GM12878 (cell line): ENCODE results near the gene MICALL1. TPM values are rescaled to one million over a fixed set of nuclear protein-coding genes. Genes with fewer than 3 reads are reported as not detected.

Experiments
- ATAC-seq: fragments of 200-7000 bp; cut with Tn5 transposase; 3 replicates; pipeline ENCODE4 v1.9.1; 2020; ENCODE audit warnings: mild to moderate bottlenecking, moderate library complexity
- BruUV-seq: library from RNA; stranded (reverse); fragments of 400-500 nt; replicated peaks from 2 replicates; lab custom pipeline; 2021; lab: Mats Ljungman, UMichigan
- CTCF ChIA-PET: fragments of 300-600 bp; sonication (Branson Sonifier 250); formaldehyde crosslinking; extraction: SDS; loops from one replicate; lab custom pipeline; 2021; ENCODE audit warnings: inconsistent platforms; lab: Yijun Ruan, JAX
- POLR2A ChIA-PET: fragments of 350-600 bp; formaldehyde crosslinking; extraction: SDS; loops from one replicate; lab custom pipeline; 2021; ENCODE audit warnings: inconsistent platforms; lab: Charles Lee
- RAD21 ChIA-PET: fragments of 300-600 bp; sonication (Branson Sonifier 250); formaldehyde crosslinking; loops from one replicate; lab custom pipeline; 2023; ENCODE audit warnings: antibody characterized with exemption; ENCODE audit not compliant: unreplicated experiment; lab: Charles Lee
- SMC1A ChIA-PET: fragments of 300-600 bp; sonication (Branson Sonifier 250); formaldehyde crosslinking; loops from one replicate; lab custom pipeline; 2023; ENCODE audit not compliant: unreplicated experiment, uncharacterized antibody; lab: Charles Lee
- DNase-seq: peaks from one replicate; pipeline ENCODE4 v3.0.0-alpha.2; 2011; ENCODE audit warnings: low read depth, low spot score
- FAIRE-seq: peaks from 3 replicates; lab custom pipeline; 2011; peaks lifted over from hg19 to GRCh38; lab: Jason Lieb, UNC
- H2AFZ ChIP-seq: 2 replicates; pipeline ENCODE4 v1.6.0; 2011; ENCODE audit warnings: low read depth, low read length, control low read depth; ENCODE audit not compliant: control insufficient read depth
- H3K27ac ChIP-seq: 2 replicates; pipeline ENCODE4 v1.5.1; 2011; ENCODE audit warnings: control low read depth; ENCODE audit not compliant: control insufficient read depth, insufficient read depth
- H3K27me3 ChIP-seq, 2 experiments: replicated peaks in 1 of 2; 2 replicates each; pipeline versions ENCODE4 v1.6.0 to v1.6.1; 2011; ENCODE audit warnings: low read length in 1 of 2; ENCODE audit not compliant: control insufficient read depth in 2 of 2, insufficient read depth in 2 of 2
- H3K36me3 ChIP-seq, 2 experiments: 2 replicates each; pipeline ENCODE4 v1.5.1; 2011; ENCODE audit warnings: low read length in 1 of 2; ENCODE audit not compliant: control insufficient read depth in 2 of 2, insufficient read depth in 2 of 2
- H3K4me1 ChIP-seq: 2 replicates; pipeline ENCODE4 v1.6.1; 2011; ENCODE audit warnings: mild to moderate bottlenecking, low read length, moderate library complexity, mixed read lengths; ENCODE audit not compliant: control insufficient read depth, insufficient read depth
- H3K4me2 ChIP-seq: 2 replicates; pipeline ENCODE4 v1.6.0; 2011; ENCODE audit warnings: control low read depth; ENCODE audit not compliant: control insufficient read depth, insufficient read depth
- H3K4me3 ChIP-seq: fragments of 200-600 bp; sonication (generic); 2 replicates; pipeline ENCODE4 v1.5.1; 2016
- H3K79me2 ChIP-seq: 2 replicates; pipeline ENCODE4 v1.6.0; 2011; ENCODE audit warnings: low read length; ENCODE audit not compliant: control insufficient read depth, insufficient read depth
- H3K9ac ChIP-seq: 2 replicates; pipeline ENCODE4 v1.8.0; 2011; ENCODE audit warnings: low read length, control low read depth, mixed read lengths; ENCODE audit not compliant: control insufficient read depth, insufficient read depth
- H3K9me3 ChIP-seq: replicated peaks from 3 replicates; pipeline ENCODE4 v1.5.1; 2011; ENCODE audit warnings: mild to moderate bottlenecking, low read length; ENCODE audit not compliant: control insufficient read depth, insufficient read depth
- H4K20me1 ChIP-seq: 2 replicates; pipeline ENCODE4 v1.6.0; 2011; ENCODE audit not compliant: control insufficient read depth, insufficient read depth
- FOXM1 ChIP-seq: IDR thresholded peaks from 2 replicates; pipeline ENCODE4 v1.6.1; 2012; ENCODE audit warnings: low read depth, mild to moderate bottlenecking, inconsistent platforms, low read length, moderate library complexity
- IKZF2 ChIP-seq, 2 experiments: fragments of 450-650 bp; IDR thresholded peaks; 2 replicates each; pipeline ENCODE4 v1.6.1; 2017; ENCODE audit warnings: mild to moderate bottlenecking in 2 of 2, moderate library complexity in 2 of 2
- JUND ChIP-seq: IDR thresholded peaks from 2 replicates; pipeline ENCODE4 v1.6.1; 2012; ENCODE audit warnings: low read depth, mild to moderate bottlenecking, low read length, improper control_type of control experiment, moderate library complexity
- MXI1 ChIP-seq: fragments of 150-350 bp; IDR thresholded peaks from 2 replicates; pipeline ENCODE4 v1.6.1; 2011; ENCODE audit warnings: low read depth, mild to moderate bottlenecking, inconsistent platforms, low read length, improper control_type of control experiment
- MYB ChIP-seq: fragments of 150-350 bp; IDR thresholded peaks from 2 replicates; pipeline ENCODE4 v1.6.1; 2014; ENCODE audit warnings: mild to moderate bottlenecking, low read depth, low read length, borderline replicate concordance
- MYC ChIP-seq: IDR thresholded peaks from 2 replicates; pipeline ENCODE4 v1.6.1; 2011; ENCODE audit warnings: mild to moderate bottlenecking, low read length, moderate library complexity, inconsistent platforms; ENCODE audit not compliant: insufficient read depth, insufficient replicate concordance, insufficient read length, severe bottlenecking
- NFXL1 ChIP-seq: fragments of 450-650 bp; IDR thresholded peaks from 2 replicates; pipeline ENCODE4 v1.6.1; 2017; ENCODE audit warnings: antibody characterized with exemption, mild to moderate bottlenecking, borderline replicate concordance
- RB1 ChIP-seq: fragments of 450-650 bp; formaldehyde crosslinking; IDR thresholded peaks from 2 replicates; pipeline ENCODE4 v1.6.1; 2017; ENCODE audit warnings: mild to moderate bottlenecking, borderline replicate concordance
- SUZ12 ChIP-seq: fragments of 200-600 bp; sonication (generic); IDR thresholded peaks from one replicate; pipeline ENCODE4 v1.6.1; 2018; ENCODE audit warnings: antibody characterized with exemption, mild to moderate bottlenecking; ENCODE audit not compliant: unreplicated experiment
- YBX1 ChIP-seq: fragments of 450-650 bp; IDR thresholded peaks from 2 replicates; pipeline ENCODE4 v1.6.1; 2016; ENCODE audit warnings: antibody characterized with exemption
- WGBS: methylation state at CpG from one replicate; pipeline ENCODE4 v1.1.6; 2016; ENCODE audit warnings: low lambda C conversion rate; ENCODE audit not compliant: insufficient replicate concordance, insufficient coverage; ENCODE audit errors: missing lambda C conversion rate; 5-methylcytosine and 5-hydroxymethylcytosine counted together
- in situ Hi-C: fragments of 300-500 bp; cut with MboI; formaldehyde crosslinking; loops from 9 replicates; pipeline ENCODE4 v1.14.3; 2018; ENCODE audit warnings: mixed read lengths
- intact Hi-C: fragments of 100-400 bp; cut with micrococcal nuclease; formaldehyde crosslinking; loops from one replicate; pipeline ENCODE4 v1.14.2; 2022; ENCODE audit not compliant: unreplicated experiment
- polyA plus RNA-seq, 11 experiments: library from polyadenylated mRNA; depleted of rRNA in 4 of 11; unstranded in 6 of 11; stranded (reverse) in 5 of 11; fragments of >200 nt; fragmentation: Nextera tagmentation in 4 of 11; fragmentation: Illumina TruSeq in 1 of 11; extraction: Ambion mirVana in 4 of 11; extraction: Trizol in 1 of 11; gene quantifications; 1 replicate in 1 of 11; 2 replicates in 10 of 11; pipeline versions ENCODE4 v1.2.1 to v1.2.3, GENCODE V29; 2011 to 2016; ENCODE audit warnings: inconsistent platforms in 2 of 11, missing spikeins in 2 of 11, low read depth in 1 of 11
- total RNA-seq, 4 experiments: library from RNA; depleted of rRNA in 3 of 4; stranded (reverse); fragments of >200 nt in 3 of 4; fragmentation: Illumina TruSeq in 1 of 4; extraction: Trizol in 1 of 4; gene quantifications; 2 replicates each; pipeline versions ENCODE4 v1.2.1 to v1.2.3, GENCODE V29; 2013 to 2021
- TF ChIP-seq, protein P1 (sequence below): fragments of 450-650 bp; IDR thresholded peaks from 2 replicates; pipeline ENCODE4 v1.6.1; 2017; ENCODE audit warnings: mild to moderate bottlenecking, moderate library complexity
- TF ChIP-seq, protein P2 (sequence below): fragments of 150-350 bp; IDR thresholded peaks from 2 replicates; pipeline ENCODE4 v1.6.1; 2016; ENCODE audit warnings: low read depth, low read length
- TF ChIP-seq, protein P3 (sequence below): fragments of 450-650 bp; IDR thresholded peaks from 2 replicates; pipeline ENCODE4 v1.6.1; 2017; ENCODE audit warnings: mild to moderate bottlenecking

MICALL1 gene
- total and polyA plus RNA-seq, 10 of the 15 experiments (the other 5 are each of a cell fraction or from before 2014, with no cell fraction given) = 0.72 to 30.7 (median 7.8) TPM

DNA sequence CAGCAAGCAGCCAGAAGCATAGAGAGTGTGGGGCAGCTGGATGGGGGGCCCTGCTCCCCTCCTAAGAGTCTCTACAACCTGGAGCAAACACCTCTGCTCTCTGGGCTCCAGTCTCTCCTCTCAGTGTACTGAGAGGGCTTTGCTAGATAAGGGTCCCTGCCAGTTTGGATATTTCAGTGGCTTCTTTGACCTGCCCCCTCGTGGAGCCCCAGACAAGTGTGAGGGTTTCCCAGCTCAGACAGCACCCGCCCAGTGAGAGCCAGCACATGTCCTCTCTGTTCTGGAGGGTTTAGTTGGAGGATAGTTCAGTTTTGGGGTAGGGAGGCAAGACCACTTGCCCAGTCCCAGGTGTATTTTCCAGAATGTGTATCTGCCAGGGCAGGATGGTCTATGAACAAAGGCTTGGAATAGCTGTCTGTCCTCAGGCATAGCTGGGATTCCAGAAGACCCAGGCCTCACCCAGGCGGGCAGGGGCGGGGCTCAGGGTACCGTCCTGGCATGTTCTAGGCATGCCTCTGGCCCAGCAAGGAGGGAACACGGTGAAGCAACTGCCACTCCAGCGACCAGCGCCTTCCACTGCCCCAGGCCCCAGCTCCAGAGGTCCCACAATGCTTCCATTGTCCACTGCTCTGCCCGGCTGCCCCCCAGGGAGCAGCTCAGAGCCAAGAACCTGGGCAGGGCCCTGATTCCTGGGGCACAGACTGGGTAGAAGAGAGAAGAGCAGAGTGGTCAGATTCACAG lies 7.5 kb upstream of the MICALL1 start:
- ChIA-PET RAD21 (interaction anchor here (1.4 kb wide), 1 partner anchor 67 kb away, joined by 3 read pairs; no protein-coding TSS in a partner anchor), CTCF (interaction anchor here (0.6 to 3.4 kb wide), 4 partner anchors 11 to 201 kb away, joined by 3 to 18 read pairs (median 5); no protein-coding TSS in a partner anchor), POLR2A (interaction anchor here (0.6 kb wide), 1 partner anchor 20 kb away, joined by 4 read pairs; no protein-coding TSS in a partner anchor), SMC1A (no interaction called here)
- H3K36me3 ChIP-seq = no peaks in the 10 kb centered on the region; a peak in 1 of 4 replicates
- no TSS peak for BruUV-seq
- no peaks in the 10 kb centered on the region for H3K27me3 ChIP-seq
- WGBS = 70% methylated on average over 9 of the region's 9 CpGs
- H3K4me1 ChIP-seq = peaks cover 11% of the 10 kb centered on the region
- no peak for DNase-seq
- no peak overlapping the region for H2AFZ ChIP-seq
- H3K4me3 ChIP-seq = no peak overlapping the region
- in situ Hi-C loops = no loop called here
- H3K9me3 ChIP-seq = no peaks in the 10 kb centered on the region
- no peak overlapping the region for H3K27ac ChIP-seq
- H3K79me2 ChIP-seq = no peaks in the 10 kb centered on the region
- FAIRE-seq = no peak
- ATAC-seq = no peak
- H4K20me1 ChIP-seq = no peaks in the 10 kb centered on the region
- intact Hi-C loops = no loop called here
- no peak overlapping the region for H3K9ac ChIP-seq
- no peak overlapping the region for H3K4me2 ChIP-seq
- TF ChIP-seq MYB (no peak), SUZ12 (no peak), IKZF2 (IDR thresholded peaks at IDR 0.05) (no peak), MXI1 (no peak), FOXM1 (no peak), JUND (no peak), RB1 (no peak), MYC (no peak), NFXL1 (no peak), YBX1 (no peak)
- TF ChIP-seq, protein P1, sequence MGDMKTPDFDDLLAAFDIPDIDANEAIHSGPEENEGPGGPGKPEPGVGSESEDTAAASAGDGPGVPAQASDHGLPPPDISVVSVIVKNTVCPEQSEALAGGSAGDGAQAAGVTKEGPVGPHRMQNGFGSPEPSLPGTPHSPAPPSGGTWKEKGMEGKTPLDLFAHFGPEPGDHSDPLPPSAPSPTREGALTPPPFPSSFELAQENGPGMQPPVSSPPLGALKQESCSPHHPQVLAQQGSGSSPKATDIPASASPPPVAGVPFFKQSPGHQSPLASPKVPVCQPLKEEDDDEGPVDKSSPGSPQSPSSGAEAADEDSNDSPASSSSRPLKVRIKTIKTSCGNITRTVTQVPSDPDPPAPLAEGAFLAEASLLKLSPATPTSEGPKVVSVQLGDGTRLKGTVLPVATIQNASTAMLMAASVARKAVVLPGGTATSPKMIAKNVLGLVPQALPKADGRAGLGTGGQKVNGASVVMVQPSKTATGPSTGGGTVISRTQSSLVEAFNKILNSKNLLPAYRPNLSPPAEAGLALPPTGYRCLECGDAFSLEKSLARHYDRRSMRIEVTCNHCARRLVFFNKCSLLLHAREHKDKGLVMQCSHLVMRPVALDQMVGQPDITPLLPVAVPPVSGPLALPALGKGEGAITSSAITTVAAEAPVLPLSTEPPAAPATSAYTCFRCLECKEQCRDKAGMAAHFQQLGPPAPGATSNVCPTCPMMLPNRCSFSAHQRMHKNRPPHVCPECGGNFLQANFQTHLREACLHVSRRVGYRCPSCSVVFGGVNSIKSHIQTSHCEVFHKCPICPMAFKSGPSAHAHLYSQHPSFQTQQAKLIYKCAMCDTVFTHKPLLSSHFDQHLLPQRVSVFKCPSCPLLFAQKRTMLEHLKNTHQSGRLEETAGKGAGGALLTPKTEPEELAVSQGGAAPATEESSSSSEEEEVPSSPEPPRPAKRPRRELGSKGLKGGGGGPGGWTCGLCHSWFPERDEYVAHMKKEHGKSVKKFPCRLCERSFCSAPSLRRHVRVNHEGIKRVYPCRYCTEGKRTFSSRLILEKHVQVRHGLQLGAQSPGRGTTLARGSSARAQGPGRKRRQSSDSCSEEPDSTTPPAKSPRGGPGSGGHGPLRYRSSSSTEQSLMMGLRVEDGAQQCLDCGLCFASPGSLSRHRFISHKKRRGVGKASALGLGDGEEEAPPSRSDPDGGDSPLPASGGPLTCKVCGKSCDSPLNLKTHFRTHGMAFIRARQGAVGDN = no peak
- TF ChIP-seq, protein P2, sequence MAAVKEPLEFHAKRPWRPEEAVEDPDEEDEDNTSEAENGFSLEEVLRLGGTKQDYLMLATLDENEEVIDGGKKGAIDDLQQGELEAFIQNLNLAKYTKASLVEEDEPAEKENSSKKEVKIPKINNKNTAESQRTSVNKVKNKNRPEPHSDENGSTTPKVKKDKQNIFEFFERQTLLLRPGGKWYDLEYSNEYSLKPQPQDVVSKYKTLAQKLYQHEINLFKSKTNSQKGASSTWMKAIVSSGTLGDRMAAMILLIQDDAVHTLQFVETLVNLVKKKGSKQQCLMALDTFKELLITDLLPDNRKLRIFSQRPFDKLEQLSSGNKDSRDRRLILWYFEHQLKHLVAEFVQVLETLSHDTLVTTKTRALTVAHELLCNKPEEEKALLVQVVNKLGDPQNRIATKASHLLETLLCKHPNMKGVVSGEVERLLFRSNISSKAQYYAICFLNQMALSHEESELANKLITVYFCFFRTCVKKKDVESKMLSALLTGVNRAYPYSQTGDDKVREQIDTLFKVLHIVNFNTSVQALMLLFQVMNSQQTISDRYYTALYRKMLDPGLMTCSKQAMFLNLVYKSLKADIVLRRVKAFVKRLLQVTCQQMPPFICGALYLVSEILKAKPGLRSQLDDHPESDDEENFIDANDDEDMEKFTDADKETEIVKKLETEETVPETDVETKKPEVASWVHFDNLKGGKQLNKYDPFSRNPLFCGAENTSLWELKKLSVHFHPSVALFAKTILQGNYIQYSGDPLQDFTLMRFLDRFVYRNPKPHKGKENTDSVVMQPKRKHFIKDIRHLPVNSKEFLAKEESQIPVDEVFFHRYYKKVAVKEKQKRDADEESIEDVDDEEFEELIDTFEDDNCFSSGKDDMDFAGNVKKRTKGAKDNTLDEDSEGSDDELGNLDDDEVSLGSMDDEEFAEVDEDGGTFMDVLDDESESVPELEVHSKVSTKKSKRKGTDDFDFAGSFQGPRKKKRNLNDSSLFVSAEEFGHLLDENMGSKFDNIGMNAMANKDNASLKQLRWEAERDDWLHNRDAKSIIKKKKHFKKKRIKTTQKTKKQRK = no peak
- TF ChIP-seq, protein P3, sequence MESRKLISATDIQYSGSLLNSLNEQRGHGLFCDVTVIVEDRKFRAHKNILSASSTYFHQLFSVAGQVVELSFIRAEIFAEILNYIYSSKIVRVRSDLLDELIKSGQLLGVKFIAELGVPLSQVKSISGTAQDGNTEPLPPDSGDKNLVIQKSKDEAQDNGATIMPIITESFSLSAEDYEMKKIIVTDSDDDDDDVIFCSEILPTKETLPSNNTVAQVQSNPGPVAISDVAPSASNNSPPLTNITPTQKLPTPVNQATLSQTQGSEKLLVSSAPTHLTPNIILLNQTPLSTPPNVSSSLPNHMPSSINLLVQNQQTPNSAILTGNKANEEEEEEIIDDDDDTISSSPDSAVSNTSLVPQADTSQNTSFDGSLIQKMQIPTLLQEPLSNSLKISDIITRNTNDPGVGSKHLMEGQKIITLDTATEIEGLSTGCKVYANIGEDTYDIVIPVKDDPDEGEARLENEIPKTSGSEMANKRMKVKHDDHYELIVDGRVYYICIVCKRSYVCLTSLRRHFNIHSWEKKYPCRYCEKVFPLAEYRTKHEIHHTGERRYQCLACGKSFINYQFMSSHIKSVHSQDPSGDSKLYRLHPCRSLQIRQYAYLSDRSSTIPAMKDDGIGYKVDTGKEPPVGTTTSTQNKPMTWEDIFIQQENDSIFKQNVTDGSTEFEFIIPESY = no peak
